Mesenchymal stem cell (in vitro differentiated cells and primary cell): ENCODE measurements around the gene GIMAP8.
"Not testable (repeated sequence)": the region's sequence is repeated elsewhere in the genome, so short reads cannot be mapped to it uniquely, and the experiment has no call there.

Experiments used
- DNase-seq: peaks from one replicate; pipeline ENCODE4 v3.0.0-alpha.2; 2013
- H2AFZ ChIP-seq: one replicate; pipeline ENCODE4 v1.6.1; 2013; ENCODE audit warnings: low read depth, mild to moderate bottlenecking, control low read depth, inconsistent platforms, low read length, moderate library complexity
- H2AK5ac ChIP-seq: 2 replicates; pipeline ENCODE4 v1.6.1; 2013; ENCODE audit warnings: low read length, moderate library complexity, mild to moderate bottlenecking, inconsistent platforms; ENCODE audit not compliant: severe bottlenecking
- H2BK120ac ChIP-seq: one replicate; pipeline ENCODE4 v1.6.1; 2013; ENCODE audit warnings: low read depth, mild to moderate bottlenecking, inconsistent platforms, low read length, moderate library complexity
- H2BK12ac ChIP-seq, 2 experiments: one replicate each; pipeline ENCODE4 v1.6.1; 2013; ENCODE audit warnings: inconsistent platforms in 2 of 2, low read length in 2 of 2, mild to moderate bottlenecking in 2 of 2, moderate library complexity in 2 of 2, control low read depth in 1 of 2
- H2BK15ac ChIP-seq: one replicate; pipeline ENCODE4 v1.6.1; 2013; ENCODE audit warnings: mild to moderate bottlenecking, low read depth, inconsistent platforms; ENCODE audit not compliant: poor library complexity, severe bottlenecking
- H2BK5ac ChIP-seq: 2 replicates; pipeline ENCODE4 v1.6.1; 2013; ENCODE audit warnings: low read depth, mild to moderate bottlenecking, low read length, control low read depth, inconsistent platforms; ENCODE audit not compliant: poor library complexity, severe bottlenecking
- H3K14ac ChIP-seq, 2 experiments: one replicate each; pipeline ENCODE4 v1.6.1; 2013; ENCODE audit warnings: inconsistent platforms in 2 of 2, low read length in 2 of 2, control low read depth in 1 of 2, mild to moderate bottlenecking in 1 of 2, moderate library complexity in 1 of 2
- H3K18ac ChIP-seq, 2 experiments: one replicate each; pipeline ENCODE4 v1.6.1; 2013; ENCODE audit warnings: inconsistent platforms in 2 of 2, low read length in 2 of 2, control low read depth in 1 of 2, low read depth in 1 of 2, mild to moderate bottlenecking in 1 of 2
- H3K23ac ChIP-seq, 2 experiments: one replicate each; pipeline ENCODE4 v1.6.1; 2013; ENCODE audit warnings: inconsistent platforms in 2 of 2, low read length in 2 of 2, mild to moderate bottlenecking in 2 of 2, moderate library complexity in 2 of 2, control low read depth in 1 of 2
- H3K27ac ChIP-seq: 2 replicates; pipeline ENCODE4 v1.5.1; 2013; ENCODE audit warnings: mild to moderate bottlenecking, moderate library complexity, low read length, control low read depth, inconsistent platforms; ENCODE audit not compliant: poor library complexity, severe bottlenecking
- H3K27me3 ChIP-seq, 2 experiments: 2 replicates each; pipeline versions ENCODE4 v1.6.1 to v1.7.0; 2013; ENCODE audit warnings: low read length in 2 of 2, mild to moderate bottlenecking in 2 of 2, moderate library complexity in 2 of 2, control low read depth in 1 of 2, inconsistent platforms in 1 of 2; ENCODE audit not compliant: control insufficient read depth in 1 of 2, insufficient read depth in 1 of 2
- H3K36me3 ChIP-seq, 2 experiments: 2 replicates each; pipeline versions ENCODE4 v1.6.1 to v1.7.0; 2013; ENCODE audit warnings: low read length in 2 of 2, control low read depth in 1 of 2, inconsistent platforms in 1 of 2, low read depth in 1 of 2, mild to moderate bottlenecking in 1 of 2; ENCODE audit not compliant: insufficient read depth in 2 of 2, control insufficient read depth in 1 of 2
- H3K4ac ChIP-seq, 2 experiments: one replicate each; pipeline ENCODE4 v1.6.1; 2013; ENCODE audit warnings: inconsistent platforms in 2 of 2, low read length in 2 of 2, mild to moderate bottlenecking in 2 of 2, moderate library complexity in 2 of 2, control low read depth in 1 of 2, low read depth in 1 of 2
- H3K4me1 ChIP-seq: 2 replicates; pipeline ENCODE4 v1.6.1; 2013; ENCODE audit warnings: low read depth, low read length, control low read depth; ENCODE audit not compliant: control insufficient read depth, insufficient read depth
- H3K4me2 ChIP-seq: 2 replicates; pipeline ENCODE4 v1.6.1; 2013; ENCODE audit warnings: low read length, mild to moderate bottlenecking, inconsistent platforms; ENCODE audit not compliant: poor library complexity, severe bottlenecking
- H3K4me3 ChIP-seq, 2 experiments: 2 replicates each; pipeline versions ENCODE4 v1.5.1 to v1.7.0; 2013; ENCODE audit warnings: low read length in 2 of 2, mild to moderate bottlenecking in 2 of 2, control low read depth in 1 of 2, low read depth in 1 of 2; ENCODE audit not compliant: insufficient read depth in 1 of 2
- H3K79me1 ChIP-seq: replicated peaks from 2 replicates; pipeline ENCODE4 v1.6.1; 2013; ENCODE audit warnings: mild to moderate bottlenecking, control low read depth, low read length, inconsistent platforms; ENCODE audit not compliant: poor library complexity, severe bottlenecking
- H3K9ac ChIP-seq: 2 replicates; pipeline ENCODE4 v1.7.0; 2013; ENCODE audit warnings: mild to moderate bottlenecking, low read length, moderate library complexity
- H3K9me3 ChIP-seq: 2 replicates; pipeline ENCODE4 v1.7.0; 2013; ENCODE audit warnings: mild to moderate bottlenecking, low read length; ENCODE audit not compliant: control insufficient read depth
- H4K8ac ChIP-seq: one replicate; pipeline ENCODE4 v1.6.1; 2013; ENCODE audit warnings: inconsistent platforms, mild to moderate bottlenecking, low read length, moderate library complexity
- H4K91ac ChIP-seq: one replicate; pipeline ENCODE4 v1.6.1; 2013; ENCODE audit warnings: mild to moderate bottlenecking, low read length, inconsistent platforms
- WGBS: methylation state at CpG from one replicate; pipeline ENCODE4 v1.1.7; 2013; ENCODE audit warnings: mixed read lengths; 5-methylcytosine and 5-hydroxymethylcytosine counted together

GIMAP8 gene

GRCh38 chr7:150481186-150481920 is 30.9 kb downstream of the GIMAP8 start:
- Histone ChIP-seq H3K27ac (no peak overlapping the region), H3K18ac (no peak overlapping the region), H2BK120ac (no peak overlapping the region), H4K8ac (no peak overlapping the region), H3K9me3 (no peaks in the 10 kb centered on the region), H3K4ac (no peak overlapping the region), H3K4me1 (no peaks in the 10 kb centered on the region), H2AK5ac (no peak overlapping the region), H3K23ac (no peak overlapping the region), H2BK12ac (no peak overlapping the region), H3K36me3 (no peaks in the 10 kb centered on the region), H3K4me2 (no peak overlapping the region), H3K4me3 (no peak overlapping the region), H3K27me3 (no peaks in the 10 kb centered on the region), H2BK15ac (no peak overlapping the region), H3K14ac (no peak overlapping the region), H3K9ac (no peak overlapping the region), H4K91ac (no peak overlapping the region), H2BK5ac (no peak overlapping the region), H2AFZ (no peak overlapping the region), H3K79me1 (no peaks in the 10 kb centered on the region)
- 79% methylated on average over 5 of the region's 9 CpGs for WGBS
- DNase-seq: no peak

- Histone ChIP-seq H3K18ac (no peak overlapping the region), H3K23ac (no peak overlapping the region), H2BK120ac (no peak overlapping the region), H3K4ac (no peak overlapping the region), H3K9ac (no peak overlapping the region), H2AFZ (no peak overlapping the region), H3K27me3 (no peaks in the 10 kb centered on the region), H2BK15ac (no peak overlapping the region), H3K4me2 (no peak overlapping the region), H4K91ac (no peak overlapping the region), H3K79me1 (no peaks in the 10 kb centered on the region), H2BK12ac (no peak overlapping the region), H3K4me1 (no peaks in the 10 kb centered on the region), H3K14ac (no peak overlapping the region), H4K8ac (no peak overlapping the region), H3K36me3 (no peaks in the 10 kb centered on the region), H3K27ac (no peak overlapping the region), H3K9me3 (no peaks in the 10 kb centered on the region), H2BK5ac (no peak overlapping the region), H2AK5ac (no peak overlapping the region), H3K4me3 (no peak overlapping the region)
- no peak for DNase-seq
- WGBS: 82% methylated on average over 4 of the region's 4 CpGs
Observed at GRCh38 chr7:150481922-150482321, 31.5 kb downstream of the GIMAP8 start.

GRCh38 chr7:150483514-150483913 is 33.1 kb downstream of the GIMAP8 start:
- H3K36me3 ChIP-seq, H4K8ac ChIP-seq, H3K18ac ChIP-seq, H2AK5ac ChIP-seq, H3K4me3 ChIP-seq, H2BK5ac ChIP-seq, H3K79me1 ChIP-seq, H3K4ac ChIP-seq, H4K91ac ChIP-seq, H3K4me1 ChIP-seq, H2AFZ ChIP-seq, H2BK12ac ChIP-seq, H3K23ac ChIP-seq, H3K27ac ChIP-seq, H3K9ac ChIP-seq, H3K27me3 ChIP-seq, H3K14ac ChIP-seq, H3K9me3 ChIP-seq, H2BK15ac ChIP-seq, H2BK120ac ChIP-seq, H3K4me2 ChIP-seq, DNase-seq: not testable (repeated sequence)
- WGBS: 20% methylated on average over 1 of the region's 2 CpGs

- H3K23ac ChIP-seq, H3K4ac ChIP-seq, H3K9ac ChIP-seq, H4K8ac ChIP-seq, H3K36me3 ChIP-seq, H3K18ac ChIP-seq, DNase-seq, H3K27me3 ChIP-seq, H3K14ac ChIP-seq, H3K27ac ChIP-seq, H3K4me3 ChIP-seq, H2AFZ ChIP-seq, H3K9me3 ChIP-seq, H3K4me1 ChIP-seq, H2BK15ac ChIP-seq, H2BK120ac ChIP-seq, H2BK12ac ChIP-seq, H2BK5ac ChIP-seq, H3K4me2 ChIP-seq, H4K91ac ChIP-seq, H3K79me1 ChIP-seq, H2AK5ac ChIP-seq: not testable (repeated sequence)
- 70% methylated on average over 2 of the region's 3 CpGs for WGBS
Observed at GRCh38 chr7:150484071-150484470, 33.6 kb downstream of the GIMAP8 start.
